Fibroblast of skin of back (primary cell): ENCODE measurements around the gene ECPAS.
A peak's percentile ranks its signal among the peaks of the same experiment; 100 is the strongest.

Experiments
- DNase-seq: peaks from one replicate; pipeline ENCODE4 v3.0.0-alpha.2; 2013

The ECPAS gene

GRCh38 chr9:111348821-111349271 is 135.3 kb downstream of the ECPAS start:
- DNase-seq: peak; percentile 57

DNA sequence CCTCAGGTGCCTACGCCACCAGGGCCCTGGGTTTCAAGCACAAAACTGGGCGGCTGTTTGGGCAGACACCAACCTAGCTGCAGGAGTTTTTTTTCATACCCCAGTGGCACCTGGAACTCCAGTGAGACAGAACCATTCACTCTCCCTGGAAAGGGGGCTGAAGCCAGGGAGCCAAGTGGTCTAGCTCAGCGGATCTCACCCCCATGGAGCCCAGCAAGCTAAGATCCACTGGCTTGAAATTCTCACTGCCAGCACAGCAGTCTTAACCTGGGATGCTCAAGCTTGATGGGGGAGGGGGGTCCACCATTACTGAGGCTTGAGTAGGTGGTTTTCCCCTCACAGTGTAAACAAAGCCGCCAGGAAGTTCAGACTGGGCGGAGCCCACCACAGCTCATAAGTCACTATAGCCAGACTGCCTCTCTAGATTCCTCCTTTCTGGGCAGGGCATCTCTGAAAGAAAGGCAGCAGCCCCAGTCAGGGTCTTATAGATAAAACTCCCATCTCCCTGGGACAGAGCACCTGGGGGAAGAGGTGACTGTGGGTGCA is 149.8 kb downstream of the ECPAS start:
- peak; percentile 9 for DNase-seq

DNA sequence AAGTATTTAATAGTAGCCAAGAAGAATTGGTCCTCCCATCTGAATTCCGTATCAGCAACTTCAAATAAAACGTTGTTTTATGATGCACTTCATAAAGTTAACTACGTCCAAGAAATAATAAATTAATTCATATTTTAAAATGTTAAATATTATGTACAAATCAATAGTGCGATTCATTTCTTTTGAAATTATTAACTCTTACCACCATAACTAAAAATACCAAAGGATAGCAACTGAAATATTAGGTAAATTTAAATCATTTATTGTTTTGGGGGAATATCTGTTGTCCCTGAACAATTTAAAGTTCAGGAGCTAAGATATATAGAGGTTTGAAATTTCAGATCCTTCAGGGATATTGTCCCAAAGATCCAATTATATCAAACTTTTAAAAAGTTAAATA is 154.1 kb downstream of the ECPAS start, which contains the start of gene OR2K2:
Gene OR2K2 (minus strand): TSS at position 101 of the 400 bp plus-strand sequence. CDS start 1,791 bp downstream, outside the sequence.
- no peak for DNase-seq

DNA sequence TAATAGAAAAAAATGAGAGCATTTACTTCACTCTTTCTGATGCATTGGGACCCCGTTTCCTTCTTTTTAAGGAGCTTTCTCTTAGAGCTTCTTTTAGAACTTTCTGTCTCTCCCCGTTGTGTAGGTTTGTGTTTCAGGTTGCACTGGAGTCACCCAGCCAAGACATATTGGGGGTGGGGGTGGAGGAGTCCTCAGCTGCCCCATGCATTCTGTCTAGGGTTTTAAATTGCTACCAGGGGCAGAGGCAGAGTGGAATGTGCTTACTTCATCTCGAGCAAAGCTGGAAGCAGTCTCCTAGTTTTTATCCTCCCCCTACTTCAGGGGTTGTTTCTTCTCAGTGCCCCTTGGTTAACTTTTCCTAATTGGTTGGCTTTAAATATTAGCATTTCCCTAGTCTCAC is 163.6 kb downstream of the ECPAS start:
- no peak for DNase-seq

DNA sequence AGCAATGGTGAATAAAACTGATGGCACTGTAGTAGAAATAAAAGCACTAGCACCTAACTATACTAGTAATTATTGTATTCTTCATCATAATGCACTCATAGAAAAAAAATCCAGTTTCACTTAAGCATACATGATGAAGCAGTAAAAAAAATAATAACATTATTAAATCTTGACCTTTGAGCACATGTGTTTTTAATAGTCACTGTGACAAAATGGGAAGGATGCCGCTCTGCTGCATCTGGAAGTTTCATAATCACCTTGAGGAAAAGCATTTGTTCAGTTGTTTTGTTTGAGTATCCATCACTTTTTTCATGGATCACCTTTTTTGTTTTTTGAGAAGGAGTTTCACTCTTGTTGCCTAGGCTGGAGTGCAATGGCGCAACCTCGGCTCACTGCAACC is 167.4 kb downstream of the ECPAS start:
- peak; percentile 4 for DNase-seq
